MM.1S (cell line): ENCODE measurements around the gene WWTR1.

Source experiments
- DNase-seq: peaks from one replicate; pipeline ENCODE4 v3.0.0-alpha.2; 2015
- H2AFZ ChIP-seq: fragments of 300-600 bp; sonication (generic); 2 replicates; pipeline ENCODE4 v1.6.0; 2016; ENCODE audit warnings: antibody characterized with exemption, low read length
- H3F3A ChIP-seq: fragments of 300-600 bp; sonication (generic); 2 replicates; pipeline ENCODE4 v1.6.1; 2016; ENCODE audit warnings: mild to moderate bottlenecking, antibody characterized with exemption, low read length, moderate library complexity, mixed read lengths; ENCODE audit not compliant: insufficient read depth
- H3K27ac ChIP-seq: fragments of 300-600 bp; sonication (generic); 2 replicates; pipeline ENCODE4 v1.5.1; 2016; ENCODE audit warnings: mild to moderate bottlenecking, low read length
- H3K27me3 ChIP-seq: fragments of 300-600 bp; sonication (generic); replicated peaks from 2 replicates; pipeline ENCODE4 v1.6.0; 2016; ENCODE audit warnings: low read length; ENCODE audit not compliant: insufficient read depth
- H3K36me3 ChIP-seq: fragments of 300-600 bp; sonication (generic); replicated peaks from 2 replicates; pipeline ENCODE4 v1.6.1; 2016; ENCODE audit warnings: mild to moderate bottlenecking, low read length, mixed read lengths; ENCODE audit not compliant: insufficient read depth
- H3K4me1 ChIP-seq: fragments of 300-600 bp; sonication (generic); 2 replicates; pipeline ENCODE4 v1.6.1; 2016; ENCODE audit warnings: low read length, mixed read lengths
- H3K4me2 ChIP-seq: fragments of 300-600 bp; sonication (generic); 2 replicates; pipeline ENCODE4 v1.6.0; 2016; ENCODE audit warnings: low read depth, low read length
- H3K4me3 ChIP-seq: fragments of 300-600 bp; sonication (generic); 2 replicates; pipeline ENCODE4 v1.5.1; 2016; ENCODE audit warnings: low read length, mixed read lengths
- H3K79me2 ChIP-seq: fragments of 300-600 bp; sonication (generic); 2 replicates; pipeline ENCODE4 v1.6.1; 2016; ENCODE audit warnings: mixed run types, low read length, mixed read lengths
- H3K9ac ChIP-seq: fragments of 300-600 bp; sonication (generic); 2 replicates; pipeline ENCODE4 v1.6.1; 2016; ENCODE audit warnings: low read length, mixed read lengths
- H3K9me2 ChIP-seq: fragments of 300-600 bp; sonication (generic); replicated peaks from 2 replicates; pipeline ENCODE4 v1.6.1; 2016; ENCODE audit warnings: mild to moderate bottlenecking, low read length, mixed read lengths; ENCODE audit not compliant: insufficient read depth
- H3K9me3 ChIP-seq: fragments of 300-600 bp; sonication (generic); replicated peaks from 2 replicates; pipeline ENCODE4 v1.6.1; 2016; ENCODE audit warnings: mild to moderate bottlenecking, low read length, mixed read lengths; ENCODE audit not compliant: insufficient read depth
- H4K20me1 ChIP-seq: fragments of 300-600 bp; sonication (generic); 2 replicates; pipeline ENCODE4 v1.6.1; 2016; ENCODE audit warnings: mild to moderate bottlenecking, low read length, moderate library complexity, mixed read lengths; ENCODE audit not compliant: insufficient read depth
- EZH2 ChIP-seq: fragments of 300-600 bp; sonication (generic); optimal IDR thresholded peaks from 2 replicates; pipeline ENCODE3; 2017; ENCODE audit warnings: low read depth, mild to moderate bottlenecking, antibody characterized with exemption, low read length, mixed read lengths
- EZH2phosphoT487 ChIP-seq: fragments of 300-600 bp; sonication (generic); IDR thresholded peaks from 2 replicates; pipeline ENCODE4 v1.6.1; 2018; ENCODE audit warnings: antibody characterized with exemption, low read length
- TF ChIP-seq, protein P1 (sequence below): fragments of 300-600 bp; sonication (generic); IDR thresholded peaks from 2 replicates; pipeline ENCODE4 v1.5.1; 2016; ENCODE audit warnings: antibody characterized with exemption, low read length, mixed read lengths

The WWTR1 gene

DNA sequence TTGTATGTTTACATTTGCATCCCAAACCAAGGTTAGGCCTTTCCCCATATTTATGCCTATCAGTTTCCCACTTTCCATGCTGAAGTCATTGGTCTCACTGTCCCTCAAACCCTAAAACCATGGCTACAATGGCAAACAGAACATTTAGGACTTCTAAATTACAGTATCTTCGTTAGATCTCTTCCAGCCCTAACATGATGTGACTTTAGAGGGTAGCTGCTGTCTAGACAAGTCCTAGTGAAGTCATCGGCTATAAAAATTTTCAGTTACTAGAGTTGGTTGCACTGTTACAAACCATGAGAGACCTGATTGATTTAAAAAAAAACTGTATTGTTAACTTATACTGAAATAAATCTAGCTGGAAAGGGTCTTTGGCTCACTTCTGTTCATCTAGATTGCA lies 128.7 kb downstream of the WWTR1 start:
- no peak overlapping the region for H3K4me2 ChIP-seq
- no peak overlapping the region for H3K9ac ChIP-seq
- no peaks in the 10 kb centered on the region for H3K27me3 ChIP-seq
- no peaks in the 10 kb centered on the region for H3F3A ChIP-seq
- no peak overlapping the region for H3K4me3 ChIP-seq
- no peak for DNase-seq
- no peak overlapping the region for H2AFZ ChIP-seq
- TF ChIP-seq EZH2phosphoT487 (no peak), EZH2 (no peak)
- TF ChIP-seq, protein P1, sequence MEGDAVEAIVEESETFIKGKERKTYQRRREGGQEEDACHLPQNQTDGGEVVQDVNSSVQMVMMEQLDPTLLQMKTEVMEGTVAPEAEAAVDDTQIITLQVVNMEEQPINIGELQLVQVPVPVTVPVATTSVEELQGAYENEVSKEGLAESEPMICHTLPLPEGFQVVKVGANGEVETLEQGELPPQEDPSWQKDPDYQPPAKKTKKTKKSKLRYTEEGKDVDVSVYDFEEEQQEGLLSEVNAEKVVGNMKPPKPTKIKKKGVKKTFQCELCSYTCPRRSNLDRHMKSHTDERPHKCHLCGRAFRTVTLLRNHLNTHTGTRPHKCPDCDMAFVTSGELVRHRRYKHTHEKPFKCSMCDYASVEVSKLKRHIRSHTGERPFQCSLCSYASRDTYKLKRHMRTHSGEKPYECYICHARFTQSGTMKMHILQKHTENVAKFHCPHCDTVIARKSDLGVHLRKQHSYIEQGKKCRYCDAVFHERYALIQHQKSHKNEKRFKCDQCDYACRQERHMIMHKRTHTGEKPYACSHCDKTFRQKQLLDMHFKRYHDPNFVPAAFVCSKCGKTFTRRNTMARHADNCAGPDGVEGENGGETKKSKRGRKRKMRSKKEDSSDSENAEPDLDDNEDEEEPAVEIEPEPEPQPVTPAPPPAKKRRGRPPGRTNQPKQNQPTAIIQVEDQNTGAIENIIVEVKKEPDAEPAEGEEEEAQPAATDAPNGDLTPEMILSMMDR = no peak
- H4K20me1 ChIP-seq = no peaks in the 10 kb centered on the region
- no peaks in the 10 kb centered on the region for H3K79me2 ChIP-seq
- H3K36me3 ChIP-seq = no peaks in the 10 kb centered on the region
- no peak overlapping the region for H3K27ac ChIP-seq
- no peaks in the 10 kb centered on the region for H3K9me3 ChIP-seq
- no peaks in the 10 kb centered on the region for H3K9me2 ChIP-seq
- peaks cover 16% of the 10 kb centered on the region for H3K4me1 ChIP-seq

DNA sequence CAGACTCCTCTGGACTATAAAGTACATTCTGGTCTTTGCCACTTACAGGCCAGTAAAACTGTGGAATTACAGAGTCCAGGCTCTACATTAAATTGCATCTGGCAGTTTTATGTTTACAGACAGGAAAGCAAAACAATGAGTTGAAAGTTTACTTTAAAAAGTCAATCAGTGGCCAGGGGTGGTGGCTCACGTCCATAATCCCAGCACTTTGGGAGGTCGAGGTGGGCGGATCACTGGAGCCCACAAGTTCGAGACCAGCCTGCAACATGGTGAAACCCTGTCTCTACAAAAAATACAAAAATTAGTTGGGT lies 129.5 kb downstream of the WWTR1 start:
- H4K20me1 ChIP-seq = no peaks in the 10 kb centered on the region
- no peaks in the 10 kb centered on the region for H3K9me3 ChIP-seq
- TF ChIP-seq EZH2 (no peak), EZH2phosphoT487 (no peak)
- TF ChIP-seq, protein P1 = no peak
- no peak overlapping the region for H3K4me3 ChIP-seq
- H2AFZ ChIP-seq = no peak overlapping the region
- no peaks in the 10 kb centered on the region for H3K79me2 ChIP-seq
- H3K27me3 ChIP-seq = no peaks in the 10 kb centered on the region
- H3K4me2 ChIP-seq = no peak overlapping the region
- H3K9me2 ChIP-seq = no peaks in the 10 kb centered on the region
- peaks cover 15% of the 10 kb centered on the region for H3K4me1 ChIP-seq
- H3K27ac ChIP-seq = no peak overlapping the region
- H3K36me3 ChIP-seq = no peaks in the 10 kb centered on the region
- no peak overlapping the region for H3K9ac ChIP-seq
- DNase-seq = no peak
- H3F3A ChIP-seq = no peaks in the 10 kb centered on the region

DNA sequence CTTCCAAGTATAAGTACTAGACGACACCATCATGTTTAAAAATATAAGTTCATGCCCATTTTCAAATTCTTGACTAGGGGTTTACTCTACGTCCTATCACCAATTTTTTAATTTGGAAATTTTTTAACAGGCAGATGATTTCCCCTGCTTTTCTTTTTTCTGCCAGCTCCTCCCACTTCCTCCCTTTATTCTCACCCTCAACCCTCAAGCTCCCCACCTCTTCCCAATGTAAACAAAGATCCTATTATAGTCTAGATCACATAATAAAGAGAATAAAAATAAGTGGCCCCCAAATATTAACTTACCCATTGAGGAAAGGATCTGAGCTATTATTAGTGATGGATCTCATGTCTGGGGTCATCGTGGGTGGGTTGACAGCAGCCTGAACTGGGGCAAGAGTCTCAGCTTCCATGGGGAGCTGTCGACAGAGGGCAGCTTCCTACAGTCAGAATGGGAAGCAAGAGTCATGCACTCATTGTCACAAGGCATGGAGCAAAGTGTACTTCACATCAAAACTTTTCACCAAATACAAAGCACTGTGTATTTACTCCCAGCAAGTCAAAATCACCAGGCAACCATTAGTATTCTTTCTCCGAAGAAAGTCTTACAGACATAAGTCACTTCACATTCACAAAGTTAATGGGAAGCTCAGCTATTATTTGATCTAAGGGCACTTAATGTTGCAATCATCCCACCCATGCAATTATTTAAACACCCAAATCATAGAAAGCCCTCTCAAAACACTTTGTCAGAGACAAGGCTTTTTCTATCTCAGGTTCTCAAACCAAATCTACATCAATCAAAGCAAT lies 130.1 kb downstream of the WWTR1 start:
- no peak for DNase-seq

More for the DNA sequence above, 130.1 kb downstream of the WWTR1 start:
- Histone ChIP-seq H3K27me3 (no peaks in the 10 kb centered on the region), H2AFZ (no peak overlapping the region), H3K4me1 (peaks cover 10% of the 10 kb centered on the region), H3K27ac (no peak overlapping the region), H3K9ac (no peak overlapping the region), H3K9me3 (no peaks in the 10 kb centered on the region), H3K4me2 (no peak overlapping the region), H3K9me2 (no peaks in the 10 kb centered on the region), H3K36me3 (no peaks in the 10 kb centered on the region), H3K4me3 (no peak overlapping the region), H3F3A (no peaks in the 10 kb centered on the region), H3K79me2 (no peaks in the 10 kb centered on the region), H4K20me1 (no peaks in the 10 kb centered on the region)
- TF ChIP-seq EZH2 (no peak), EZH2phosphoT487 (no peak)
- TF ChIP-seq, protein P1 = no peak
